ENCODE data around the gene SCUBE1.

DNA sequence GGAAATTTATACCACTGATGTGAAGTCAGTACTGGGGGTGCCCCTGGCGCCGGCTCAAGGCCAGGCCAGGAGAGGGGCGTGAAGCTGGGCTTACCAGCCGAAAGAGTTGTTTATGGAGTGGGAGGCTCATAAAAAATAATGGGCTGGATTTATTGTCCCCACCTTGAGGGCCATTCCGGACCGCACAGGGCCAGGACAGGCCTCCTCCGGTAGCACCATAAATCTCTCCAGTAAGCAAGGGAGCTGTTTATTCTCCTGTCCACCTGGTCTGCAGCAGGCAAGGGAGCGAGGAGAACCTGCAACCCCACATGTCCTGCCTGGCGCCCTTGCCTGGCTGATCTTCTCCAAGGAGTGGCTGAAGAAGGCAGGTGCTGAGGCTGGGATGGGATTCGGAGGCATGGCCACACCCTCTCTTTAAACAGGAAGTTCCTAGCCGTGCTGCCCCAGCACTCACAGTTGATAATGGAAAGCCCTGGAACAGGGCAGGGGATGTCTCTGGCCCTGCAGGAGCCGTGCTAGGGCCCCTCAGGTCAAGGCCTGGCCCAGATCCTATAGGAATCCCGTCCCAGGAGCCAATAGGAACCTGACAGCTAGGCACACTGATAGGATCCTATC is 65.1 kb downstream of the SCUBE1 start:
- TF ChIP-seq CTCF (IDR thresholded peaks at IDR 0.05) (no peak), POLR2A (IDR thresholded peaks at IDR 0.05) (no peak)
